ENCODE results near the gene ARHGEF12.

GRCh38 chr11:120499859-120500258 lies 163.6 kb downstream of the ARHGEF12 start:
- no peak for TF ChIP-seq ELF4 (IDR thresholded peaks at IDR 0.05)
- TF ChIP-seq BHLHE40 (IDR thresholded peaks at IDR 0.05; ENCODE audit: borderline replicate concordance) = no peak
- TF ChIP-seq SUZ12 (IDR thresholded peaks at IDR 0.05) = no peak
- TF ChIP-seq TARDBP (IDR thresholded peaks at IDR 0.05) = no peak
- no peak for TF ChIP-seq PKNOX1 (IDR thresholded peaks at IDR 0.05)
